HG03097 (cell line): Measurements from ENCODE around the gene CADM4.
"Not testable (repeated sequence)": the region's sequence is repeated elsewhere in the genome, so short reads cannot be mapped to it uniquely, and the experiment has no call there.

Experiments
- ATAC-seq: cut with Tn5 transposase; IDR thresholded peaks from one replicate; pipeline ENCODE4 v1.9.1; 2021; ENCODE audit not compliant: unreplicated experiment, low FRiP score

The CADM4 gene

GRCh38 chr19:43635561-43635940, 4.1 kb downstream of the CADM4 start:
- ATAC-seq: not testable (repeated sequence)

GRCh38 chr19:43634872-43635560, 4.6 kb downstream of the CADM4 start:
- no peak for ATAC-seq

GRCh38 chr19:43634506-43634871, 5.2 kb downstream of the CADM4 start:
- no peak for ATAC-seq

GRCh38 chr19:43634068-43634467, 5.6 kb downstream of the CADM4 start:
- no peak for ATAC-seq

- no peak for ATAC-seq
These were observed 6.1 kb downstream of the CADM4 start for GRCh38 chr19:43633520-43633919.

- ATAC-seq: no peak
These were observed 8.2 kb downstream of the CADM4 start for GRCh38 chr19:43631491-43631890.

GRCh38 chr19:43628646-43629326, 10.9 kb downstream of the CADM4 start:
- no peak for ATAC-seq

- no peak for ATAC-seq
These were observed 12.8 kb downstream of the CADM4 start for GRCh38 chr19:43626838-43627237.

- no peak for ATAC-seq
These were observed 13.6 kb downstream of the CADM4 start for GRCh38 chr19:43625918-43626579.

- ATAC-seq: no peak
These were observed 14.7 kb downstream of the CADM4 start for GRCh38 chr19:43624933-43625332.

- ATAC-seq: no peak
These were observed 15.6 kb downstream of the CADM4 start for GRCh38 chr19:43623889-43624670.

- no peak for ATAC-seq
These were observed 16.7 kb downstream of the CADM4 start for GRCh38 chr19:43622956-43623355.

- ATAC-seq: no peak
These were observed 17.6 kb downstream of the CADM4 start for GRCh38 chr19:43622070-43622469.

- no peak for ATAC-seq
These were observed 19.3 kb downstream of the CADM4 start for GRCh38 chr19:43620061-43621001.

- peak; percentile 67 for ATAC-seq
These were observed 20.2 kb downstream of the CADM4 start, which contains the start of gene ZNF428 for GRCh38 chr19:43619262-43620060. Gene ZNF428 (minus strand): TSS chr19:43619629. CDS start chr19:43614304, 5,325 bp downstream.

GRCh38 chr19:43618921-43619261, 20.8 kb downstream of the CADM4 start:
- peak; percentile 26 for ATAC-seq

- no peak for ATAC-seq
These were observed 22.7 kb downstream of the CADM4 start for GRCh38 chr19:43616954-43617353.

GRCh38 chr19:43616306-43616705, 23.3 kb downstream of the CADM4 start:
- ATAC-seq: no peak

GRCh38 chr19:43612374-43612773, 27.3 kb downstream of the CADM4 start:
- no peak for ATAC-seq
